GF-D8 (cell line): ENCODE results near the gene ZNF620.
"Not testable (repeated sequence)": the region's sequence is repeated elsewhere in the genome, so short reads cannot be mapped to it uniquely, and the experiment has no call there.

ENCODE experiments used
- DNase-seq: peaks from one replicate; lab custom pipeline; 2025; lab: John Stamatoyannopoulos, UW

The ZNF620 gene

GRCh38 chr3:40505599-40506462 is at the start of gene ZNF620:
Gene ZNF620 (plus strand): TSS chr3:40506039. CDS start chr3:40506353, 314 bp downstream.
- DNase-seq, result no peak

- no peak for DNase-seq
These were observed 49.4 kb upstream of the ZNF620 start for GRCh38 chr3:40456279-40456939.

GRCh38 chr3:40456940-40457823 is 48.7 kb upstream of the ZNF620 start, which contains the start of gene RPL14:
Gene RPL14 (plus strand): TSS chr3:40457339. CDS start chr3:40457472, 133 bp downstream.
- peak; percentile 84 for DNase-seq

GRCh38 chr3:40458473-40458872 is 47.4 kb upstream of the ZNF620 start:
- no peak for DNase-seq

GRCh38 chr3:40460481-40460880 is 45.4 kb upstream of the ZNF620 start:
- DNase-seq, result not testable (repeated sequence)

GRCh38 chr3:40461161-40461560 is 44.7 kb upstream of the ZNF620 start:
- DNase-seq, result peak; percentile 3

GRCh38 chr3:40462838-40463237 is 43.0 kb upstream of the ZNF620 start:
- not testable (repeated sequence) for DNase-seq

GRCh38 chr3:40463579-40463978 is 42.3 kb upstream of the ZNF620 start:
- DNase-seq, result no peak

- DNase-seq, result no peak
These were observed 41.3 kb upstream of the ZNF620 start for GRCh38 chr3:40464339-40465110.

GRCh38 chr3:40465111-40465407 is 40.8 kb upstream of the ZNF620 start:
- no peak for DNase-seq

GRCh38 chr3:40465456-40465855 is 40.4 kb upstream of the ZNF620 start:
- DNase-seq, result no peak

- DNase-seq, result no peak
These were observed 37.8 kb upstream of the ZNF620 start for GRCh38 chr3:40468018-40468417.

- no peak for DNase-seq
These were observed 35.1 kb upstream of the ZNF620 start for GRCh38 chr3:40470701-40471100.

GRCh38 chr3:40476478-40477470 is 29.1 kb upstream of the ZNF620 start, which contains the start of gene ZNF619:
Gene ZNF619 (plus strand): TSS chr3:40477122. CDS start chr3:40477980, 858 bp downstream.
- DNase-seq, result peak; percentile 33

GRCh38 chr3:40477666-40478065 is 28.2 kb upstream of the ZNF620 start:
- no peak for DNase-seq

GRCh38 chr3:40487172-40487571 is 18.7 kb upstream of the ZNF620 start:
- no peak for DNase-seq

GRCh38 chr3:40490916-40491315 is 14.9 kb upstream of the ZNF620 start:
- DNase-seq, result no peak

GRCh38 chr3:40494698-40495097 is 11.1 kb upstream of the ZNF620 start:
- DNase-seq, result no peak

- no peak for DNase-seq
These were observed 8.6 kb upstream of the ZNF620 start for GRCh38 chr3:40497288-40497687.

GRCh38 chr3:40499952-40500351 is 5.9 kb upstream of the ZNF620 start:
- DNase-seq, result no peak
